HepG2 (cell line): Measurements from ENCODE around the gene TSPAN18. TPM values are rescaled to one million over a fixed set of nuclear protein-coding genes. Genes with fewer than 3 reads are reported as not detected.

Source experiments
- ATAC-seq: fragments of 200-7000 bp; cut with Tn5 transposase; 3 replicates; pipeline ENCODE4 v1.9.1; 2020; ENCODE audit warnings: mild to moderate bottlenecking, moderate library complexity
- BruUV-seq: library from RNA; stranded (reverse); fragments of 400-500 nt; replicated peaks from 2 replicates; lab custom pipeline; 2021; lab: Mats Ljungman, UMichigan
- CTCF ChIA-PET: fragments of 300-600 bp; formaldehyde crosslinking; extraction: SDS; loops from one replicate; lab custom pipeline; 2021; ENCODE audit warnings: low total read pairs, inconsistent platforms, low intra/inter-chr PET ratio; lab: Yijun Ruan, JAX
- POLR2A ChIA-PET: fragments of 350-600 bp; sonication (Branson Sonifier 250); formaldehyde crosslinking; loops from one replicate; lab custom pipeline; 2020; ENCODE audit warnings: antibody characterized with exemption, inconsistent platforms; lab: Yijun Ruan, JAX
- DNase-seq: peaks from one replicate; pipeline ENCODE4 v3.0.0-alpha.2; 2015; ENCODE audit warnings: low spot score
- FAIRE-seq: peaks from 3 replicates; lab custom pipeline; 2011; peaks lifted over from hg19 to GRCh38; lab: Jason Lieb, UNC
- H2AFZ ChIP-seq: one replicate; pipeline ENCODE4 v1.6.1; 2011; ENCODE audit warnings: low read length, inconsistent platforms
- H3K27ac ChIP-seq: fragments of 300-600 bp; 3 replicates; pipeline ENCODE4 v1.8.0; 2011; ENCODE audit warnings: mixed run types, mild to moderate bottlenecking, mixed read lengths, low read length, inconsistent platforms; ENCODE audit not compliant: insufficient read depth; ENCODE audit errors: extremely low read length
- H3K27me3 ChIP-seq, 2 experiments: fragments of 200-600 bp in 1 of 2; 2 replicates in 1 of 2; 3 replicates in 1 of 2; pipeline versions ENCODE4 v1.6.0 to v1.8.0; 2011; ENCODE audit warnings: low read length in 2 of 2, mild to moderate bottlenecking in 2 of 2, moderate library complexity in 2 of 2, inconsistent platforms in 1 of 2; ENCODE audit not compliant: insufficient read depth in 2 of 2, control insufficient read depth in 1 of 2
- H3K36me3 ChIP-seq, 2 experiments: fragments of 200-600 bp in 1 of 2; replicated peaks in 1 of 2; 2 replicates in 1 of 2; 3 replicates in 1 of 2; pipeline versions ENCODE4 v1.5.1 to v1.8.0; 2011; ENCODE audit warnings: low read length in 2 of 2, inconsistent platforms in 1 of 2; ENCODE audit not compliant: insufficient read depth in 2 of 2, control insufficient read depth in 1 of 2
- H3K4me1 ChIP-seq: 2 replicates; pipeline ENCODE4 v1.5.1; 2012; ENCODE audit warnings: low read length, inconsistent platforms; ENCODE audit not compliant: insufficient read depth
- H3K4me2 ChIP-seq: 2 replicates; pipeline ENCODE4 v1.6.0; 2011; ENCODE audit warnings: low read depth, low read length, inconsistent platforms
- H3K4me3 ChIP-seq, 3 experiments: fragments of 200-600 bp in 1 of 3; sonication (generic), shearing (Covaris generic) in 1 of 3; replicated peaks in 1 of 3; 2 replicates each; pipeline ENCODE4 v1.5.1; 2011 to 2016; ENCODE audit warnings: low read length in 3 of 3, inconsistent platforms in 2 of 3, low read depth in 2 of 3, mild to moderate bottlenecking in 2 of 3, control low read depth in 1 of 3, mixed read lengths in 1 of 3; ENCODE audit not compliant: insufficient read depth in 1 of 3
- H3K79me2 ChIP-seq: one replicate; pipeline ENCODE4 v1.6.1; 2011; ENCODE audit warnings: low read length, inconsistent platforms; ENCODE audit not compliant: insufficient read depth
- H3K9ac ChIP-seq: 2 replicates; pipeline ENCODE4 v1.6.0; 2011; ENCODE audit warnings: mild to moderate bottlenecking, low read depth, low read length, inconsistent platforms; ENCODE audit not compliant: insufficient read depth
- H3K9me3 ChIP-seq: 2 replicates; pipeline ENCODE4 v1.5.1; 2012; ENCODE audit warnings: mild to moderate bottlenecking, low read length
- H4K20me1 ChIP-seq: 2 replicates; pipeline ENCODE4 v1.6.0; 2011; ENCODE audit warnings: inconsistent platforms, mild to moderate bottlenecking, low read length, moderate library complexity; ENCODE audit not compliant: insufficient read depth
- AGO1 ChIP-seq: fragments of 200-400 bp; formaldehyde crosslinking; IDR thresholded peaks from 2 replicates; pipeline ENCODE4 v1.6.1; 2017; ENCODE audit warnings: mild to moderate bottlenecking, low read depth, low read length, moderate library complexity; ENCODE audit not compliant: poor library complexity, severe bottlenecking
- CTCF ChIP-seq: sonication (generic); formaldehyde crosslinking; IDR thresholded peaks from 2 replicates; pipeline ENCODE4 v1.5.0; 2020; ENCODE audit warnings: mild to moderate bottlenecking, missing genetic modification reagents, moderate library complexity
- GMEB2 ChIP-seq: IDR thresholded peaks from 2 replicates; pipeline ENCODE4 v1.6.1; 2016; ENCODE audit warnings: missing biosample characterization, missing genetic modification reagents, low read depth
- JDP2 ChIP-seq: sonication (generic); formaldehyde crosslinking; IDR thresholded peaks from 2 replicates; pipeline ENCODE4 v1.8.1; 2022; ENCODE audit warnings: missing genetic modification reagents, borderline replicate concordance
- MAFG ChIP-seq: sonication (generic); formaldehyde crosslinking; IDR thresholded peaks from 2 replicates; pipeline ENCODE4 v1.5.1; 2020; ENCODE audit warnings: mild to moderate bottlenecking, missing genetic modification reagents
- MIER2 ChIP-seq: IDR thresholded peaks from 2 replicates; pipeline ENCODE4 v1.6.1; 2016; ENCODE audit warnings: missing biosample characterization, missing genetic modification reagents
- MXI1 ChIP-seq: IDR thresholded peaks from 3 replicates; pipeline ENCODE4 v1.6.1; 2012; ENCODE audit warnings: low read depth, low read length, inconsistent platforms, borderline replicate concordance
- NFE2 ChIP-seq: sonication (generic); formaldehyde crosslinking; IDR thresholded peaks from 2 replicates; pipeline ENCODE4 v1.4.0; 2020; ENCODE audit warnings: missing genetic modification reagents
- RNF2 ChIP-seq: fragments of 450-650 bp; conservative IDR thresholded peaks from 2 replicates; pipeline ENCODE4 v1.6.1; 2016; ENCODE audit warnings: low read depth
- ZBTB43 ChIP-seq: sonication (generic); formaldehyde crosslinking; conservative IDR thresholded peaks from 2 replicates; pipeline ENCODE4 v1.4.0; 2020; ENCODE audit warnings: missing genetic modification reagents
- ZFP82 ChIP-seq: sonication (generic); formaldehyde crosslinking; IDR thresholded peaks from 2 replicates; pipeline ENCODE4 v1.5.1; 2020; ENCODE audit warnings: mild to moderate bottlenecking, missing genetic modification reagents, borderline replicate concordance
- ZNF251 ChIP-seq: sonication (generic); formaldehyde crosslinking; IDR thresholded peaks from 2 replicates; pipeline ENCODE4 v1.9.0; 2021; ENCODE audit warnings: mild to moderate bottlenecking, missing genetic modification reagents
- ZNF530 ChIP-seq: sonication (generic); formaldehyde crosslinking; IDR thresholded peaks from 2 replicates; pipeline ENCODE4 v1.5.0; 2020; ENCODE audit warnings: low read depth, mild to moderate bottlenecking, missing genetic modification reagents
- ZNF546 ChIP-seq: sonication (generic); formaldehyde crosslinking; conservative IDR thresholded peaks from 2 replicates; pipeline ENCODE4 v1.8.1; 2023; ENCODE audit warnings: mild to moderate bottlenecking, missing genetic modification reagents
- WGBS: methylation state at CpG from one replicate; pipeline ENCODE4 v1.1.6; 2017; ENCODE audit warnings: low lambda C conversion rate; 5-methylcytosine and 5-hydroxymethylcytosine counted together
- in situ Hi-C: cut with HindIII; loops from 2 replicates; pipeline ENCODE4 v1.10.0; 2017; ENCODE audit warnings: low pct_unique_long_range_greater_than_20kb; ENCODE audit not compliant: extremely low pct_ligation_motif_present
- intact Hi-C: fragments of 100-400 bp; cut with micrococcal nuclease; formaldehyde crosslinking; loops from one replicate; pipeline ENCODE4 v1.10.0; 2022; ENCODE audit not compliant: unreplicated experiment
- polyA plus RNA-seq, 8 experiments: library from polyadenylated mRNA; depleted of rRNA in 3 of 8; stranded (reverse) in 7 of 8; unstranded in 1 of 8; fragments of >200 nt; fragmentation: Illumina TruSeq in 4 of 8; extraction: Trizol in 4 of 8; gene quantifications; 2 replicates each; pipeline versions ENCODE4 v1.2.1 to v1.2.3, GENCODE V29; 2011 to 2016; ENCODE audit warnings: low read depth in 4 of 8, missing spikeins in 1 of 8, mixed read lengths in 1 of 8; ENCODE audit not compliant: insufficient read depth in 1 of 8
- total RNA-seq, 5 experiments: library from RNA; depleted of rRNA; stranded (reverse); fragments of >200 nt; fragmentation: Illumina TruSeq; extraction: Trizol; gene quantifications; 2 replicates each; pipeline ENCODE4 v1.2.3, GENCODE V29; 2016; ENCODE audit warnings: low read depth in 1 of 5

The TSPAN18 gene
- total and polyA plus RNA-seq, 2 of the 13 experiments (the other 11 are each of a cell fraction or from before 2014, with no cell fraction given): not detected

GRCh38 chr11:44693654-44694119, 33.1 kb upstream of the TSPAN18 start (continued):
- TF ChIP-seq GMEB2: no peak

- Histone ChIP-seq H2AFZ (no peak overlapping the region), H3K4me2 (no peak overlapping the region), H3K9ac (no peak overlapping the region), H3K9me3 (no peaks in the 10 kb centered on the region), H3K4me1 (no peaks in the 10 kb centered on the region), H3K79me2 (no peaks in the 10 kb centered on the region), H3K36me3 (no peaks in the 10 kb centered on the region), H3K27me3 (peaks cover 0 to 4% of the 10 kb centered on the region in 2 experiments; a peak in 1 of 5 replicates), H3K27ac (no peak overlapping the region), H4K20me1 (no peaks in the 10 kb centered on the region), H3K4me3 (no peak overlapping the region)
- FAIRE-seq (no peak), ATAC-seq (no peak), DNase-seq (no peak)
- in situ Hi-C loops: no loop called here
- intact Hi-C loops: no loop called here
- ChIA-PET CTCF (no interaction called here), POLR2A (no interaction called here)
- BruUV-seq: no TSS peak
- WGBS: 58% methylated on average over 11 of the region's 12 CpGs
- TF ChIP-seq RNF2 (no peak), AGO1 (no peak), JDP2 (no peak), MAFG (CRISPR knock-in tag) (no peak), NFE2 (CRISPR knock-in tag) (no peak), ZNF530 (CRISPR knock-in tag) (no peak), MIER2 (no peak), ZBTB43 (CRISPR knock-in tag) (no peak), MXI1 (no peak), ZFP82 (no peak), ZNF251 (CRISPR knock-in tag) (no peak), ZNF546 (CRISPR knock-in tag) (no peak), CTCF (no peak)
These were observed 32.3 kb upstream of the TSPAN18 start for GRCh38 chr11:44694443-44694842.
